Activated CD4-positive, alpha-beta T cell treated with anti-CD3 and anti-CD28 coated beads, Interleukin-2, amount 10 ng/mL, durations not matched to agents 24 days and 14 days (primary cell): ENCODE measurements around the gene DNM3. TPM values are rescaled to one million over a fixed set of nuclear protein-coding genes. Genes with fewer than 3 reads are reported as not detected.

Source experiments
- DNase-seq: peaks from one replicate; pipeline ENCODE4 v3.0.0; 2022
- H3K27ac Mint-ChIP-seq: one replicate; pipeline ENCODE4 v1.8.0; 2022; ENCODE audit warnings: mild to moderate bottlenecking, mixed read lengths
- H3K27me3 Mint-ChIP-seq: one replicate; pipeline ENCODE4 v1.8.0; 2022; ENCODE audit warnings: mixed read lengths
- H3K36me3 Mint-ChIP-seq: one replicate; pipeline ENCODE4 v1.8.0; 2022; ENCODE audit warnings: low read depth, mild to moderate bottlenecking, mixed read lengths
- H3K4me1 Mint-ChIP-seq: one replicate; pipeline ENCODE4 v1.8.0; 2021; ENCODE audit warnings: mixed read lengths
- H3K4me3 Mint-ChIP-seq: one replicate; pipeline ENCODE4 v1.8.0; 2022; ENCODE audit warnings: mild to moderate bottlenecking, moderate library complexity, mixed read lengths
- H3K9me3 Mint-ChIP-seq: one replicate; pipeline ENCODE4 v1.8.0; 2021; ENCODE audit warnings: mixed read lengths
- intact Hi-C: fragments of 100-400 bp; cut with micrococcal nuclease; formaldehyde crosslinking; loops from one replicate; pipeline ENCODE4 v1.15.1; 2023
- total RNA-seq: library from RNA; stranded (reverse); gene quantifications from 2 replicates; pipeline ENCODE4 v1.2.3, GENCODE V29; 2022

Gene DNM3
- total RNA-seq, 1 donor from 2014 or later, result 0.42 TPM

- no peaks in the 10 kb centered on the region for H3K4me1 Mint-ChIP-seq
- peaks cover 2% of the 10 kb centered on the region for H3K36me3 Mint-ChIP-seq
- H3K4me3 Mint-ChIP-seq, result no peak overlapping the region
- intact Hi-C loops, result no loop called here
- no peak overlapping the region for H3K27ac Mint-ChIP-seq
- no peak for DNase-seq
- no peaks in the 10 kb centered on the region for H3K27me3 Mint-ChIP-seq
- H3K9me3 Mint-ChIP-seq, result no peaks in the 10 kb centered on the region
These were observed 479.4 kb downstream of the DNM3 start for GRCh38 chr1:172320733-172321132.

GRCh38 chr1:172321451-172321850 is 480.2 kb downstream of the DNM3 start:
- no peaks in the 10 kb centered on the region for H3K27me3 Mint-ChIP-seq
- H3K4me3 Mint-ChIP-seq, result no peak overlapping the region
- H3K27ac Mint-ChIP-seq, result no peak overlapping the region
- intact Hi-C loops, result no loop called here
- DNase-seq, result no peak
- H3K36me3 Mint-ChIP-seq, result no peaks in the 10 kb centered on the region
- H3K4me1 Mint-ChIP-seq, result no peaks in the 10 kb centered on the region
- H3K9me3 Mint-ChIP-seq, result no peaks in the 10 kb centered on the region

- Mint-ChIP-seq H3K36me3 (no peaks in the 10 kb centered on the region), H3K27me3 (no peaks in the 10 kb centered on the region), H3K4me3 (no peak overlapping the region), H3K4me1 (no peaks in the 10 kb centered on the region), H3K9me3 (peaks cover 3% of the 10 kb centered on the region), H3K27ac (no peak overlapping the region)
- intact Hi-C loops, result no loop called here
- DNase-seq, result no peak
These were observed 481.1 kb downstream of the DNM3 start for GRCh38 chr1:172322219-172323061.

- Mint-ChIP-seq H3K27ac (no peak overlapping the region), H3K27me3 (no peaks in the 10 kb centered on the region), H3K9me3 (peaks cover 7% of the 10 kb centered on the region), H3K4me3 (no peak overlapping the region), H3K36me3 (no peaks in the 10 kb centered on the region), H3K4me1 (no peaks in the 10 kb centered on the region)
- no peak for DNase-seq
- intact Hi-C loops, result no loop called here
These were observed 482.4 kb downstream of the DNM3 start for GRCh38 chr1:172323686-172324085.

- no peaks in the 10 kb centered on the region for H3K36me3 Mint-ChIP-seq
- H3K4me3 Mint-ChIP-seq, result no peak overlapping the region
- intact Hi-C loops, result no loop called here
- H3K27me3 Mint-ChIP-seq, result no peaks in the 10 kb centered on the region
- H3K27ac Mint-ChIP-seq, result no peak overlapping the region
- no peak for DNase-seq
- H3K9me3 Mint-ChIP-seq, result peaks cover 7% of the 10 kb centered on the region
- no peaks in the 10 kb centered on the region for H3K4me1 Mint-ChIP-seq
These were observed 482.8 kb downstream of the DNM3 start for GRCh38 chr1:172324086-172324485.

DNA sequence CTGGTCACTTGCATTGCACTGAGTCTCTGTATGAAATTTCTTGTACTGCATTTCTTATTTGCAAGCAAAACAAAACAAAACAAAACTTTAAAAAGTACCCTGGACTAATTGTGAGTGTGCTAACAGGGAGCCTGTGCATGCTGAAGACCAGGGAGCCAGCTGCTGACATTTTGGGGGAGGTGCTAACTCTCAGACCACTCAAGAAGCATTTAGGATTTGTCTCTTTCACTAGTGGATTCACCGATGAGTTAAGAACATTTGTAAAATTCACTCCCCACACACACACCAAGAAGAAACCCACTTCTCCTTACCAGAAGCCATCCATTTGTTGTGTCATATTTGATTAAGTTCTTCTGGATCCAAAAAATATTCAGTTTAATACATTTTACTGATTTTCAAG is 483.5 kb downstream of the DNM3 start:
- no peaks in the 10 kb centered on the region for H3K4me1 Mint-ChIP-seq
- no peaks in the 10 kb centered on the region for H3K27me3 Mint-ChIP-seq

GRCh38 chr1:172325531-172325930 is 484.2 kb downstream of the DNM3 start:
- H3K4me3 Mint-ChIP-seq, result no peak overlapping the region
- H3K36me3 Mint-ChIP-seq, result no peaks in the 10 kb centered on the region
- H3K27me3 Mint-ChIP-seq, result no peaks in the 10 kb centered on the region
- H3K4me1 Mint-ChIP-seq, result no peaks in the 10 kb centered on the region
- intact Hi-C loops, result no loop called here
- no peak for DNase-seq
- H3K9me3 Mint-ChIP-seq, result peaks cover 7% of the 10 kb centered on the region
- no peak overlapping the region for H3K27ac Mint-ChIP-seq

More for the DNA sequence above, 483.5 kb downstream of the DNM3 start:
- Mint-ChIP-seq H3K9me3 (peaks cover 7% of the 10 kb centered on the region), H3K36me3 (no peaks in the 10 kb centered on the region), H3K4me3 (no peak overlapping the region), H3K27ac (no peak overlapping the region)
- DNase-seq, result no peak
- intact Hi-C loops, result no loop called here

- Mint-ChIP-seq H3K27ac (no peak overlapping the region), H3K27me3 (no peaks in the 10 kb centered on the region), H3K4me1 (no peaks in the 10 kb centered on the region), H3K4me3 (no peak overlapping the region), H3K36me3 (no peaks in the 10 kb centered on the region), H3K9me3 (peaks cover 7% of the 10 kb centered on the region)
- no peak for DNase-seq
- intact Hi-C loops, result no loop called here
These were observed 484.8 kb downstream of the DNM3 start for GRCh38 chr1:172326136-172326535.

DNA sequence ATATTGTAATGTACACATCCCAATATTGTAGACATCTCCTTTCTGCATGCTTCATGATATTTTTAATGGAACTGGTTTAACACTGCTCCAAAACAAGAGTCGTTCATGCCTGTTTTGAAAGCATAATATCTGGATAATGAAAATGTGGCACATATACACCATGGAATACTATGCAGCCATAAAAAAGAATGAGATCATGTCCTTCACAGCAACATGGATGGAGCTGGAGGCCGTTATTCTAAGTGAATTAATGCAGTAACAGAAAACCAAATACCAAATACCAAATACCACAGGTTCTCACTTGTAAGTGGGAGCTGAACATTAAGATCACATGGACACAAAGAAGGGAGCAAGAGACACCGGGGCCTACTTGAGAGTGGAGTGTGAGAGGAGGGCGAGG is 487.0 kb downstream of the DNM3 start:
- H3K9me3 Mint-ChIP-seq, result peaks cover 11% of the 10 kb centered on the region
- intact Hi-C loops, result no loop called here

GRCh38 chr1:172332230-172332629 is 490.9 kb downstream of the DNM3 start:
- H3K27me3 Mint-ChIP-seq, result no peaks in the 10 kb centered on the region
- no peak for DNase-seq
- H3K4me1 Mint-ChIP-seq, result no peaks in the 10 kb centered on the region
- H3K4me3 Mint-ChIP-seq, result no peak overlapping the region
- peaks cover 2% of the 10 kb centered on the region for H3K36me3 Mint-ChIP-seq
- no peak overlapping the region for H3K27ac Mint-ChIP-seq
- H3K9me3 Mint-ChIP-seq, result peaks cover 11% of the 10 kb centered on the region
- intact Hi-C loops, result loop anchor here (10.0 kb wide), 1 partner anchor 237 kb away; no protein-coding TSS in a partner anchor

More for the DNA sequence above, 487.0 kb downstream of the DNM3 start:
- DNase-seq, result no peak
- H3K27me3 Mint-ChIP-seq, result no peaks in the 10 kb centered on the region
- H3K27ac Mint-ChIP-seq, result no peak overlapping the region
- H3K4me3 Mint-ChIP-seq, result no peak overlapping the region
- H3K4me1 Mint-ChIP-seq, result no peaks in the 10 kb centered on the region
- no peaks in the 10 kb centered on the region for H3K36me3 Mint-ChIP-seq

GRCh38 chr1:172335377-172335776 is 494.1 kb downstream of the DNM3 start:
- DNase-seq, result no peak
- intact Hi-C loops, result loop anchor here (5.0 to 10.0 kb wide), 2 partner anchors 197 to 241 kb away; partner anchors contain the start of gene SUCO
- no peak overlapping the region for H3K27ac Mint-ChIP-seq
- peaks cover 11% of the 10 kb centered on the region for H3K9me3 Mint-ChIP-seq
- H3K4me3 Mint-ChIP-seq, result no peak overlapping the region
- H3K27me3 Mint-ChIP-seq, result no peaks in the 10 kb centered on the region
- H3K36me3 Mint-ChIP-seq, result peaks cover 2% of the 10 kb centered on the region
- peaks cover 18% of the 10 kb centered on the region for H3K4me1 Mint-ChIP-seq

GRCh38 chr1:172338295-172338735 is 497.0 kb downstream of the DNM3 start:
- peak overlapping the region; percentile 16 for H3K4me3 Mint-ChIP-seq
- peaks cover 13% of the 10 kb centered on the region for H3K9me3 Mint-ChIP-seq
- H3K36me3 Mint-ChIP-seq, result peaks cover 4% of the 10 kb centered on the region
- peak; percentile 72 for DNase-seq
- H3K27ac Mint-ChIP-seq, result peak overlapping the region; percentile 51
- no peaks in the 10 kb centered on the region for H3K27me3 Mint-ChIP-seq
- peaks cover 36% of the 10 kb centered on the region for H3K4me1 Mint-ChIP-seq
- intact Hi-C loops, result loop anchor here (1.0 to 10.0 kb wide), 8 partner anchors 20 to 244 kb away; partner anchors contain the start of gene SUCO

DNA sequence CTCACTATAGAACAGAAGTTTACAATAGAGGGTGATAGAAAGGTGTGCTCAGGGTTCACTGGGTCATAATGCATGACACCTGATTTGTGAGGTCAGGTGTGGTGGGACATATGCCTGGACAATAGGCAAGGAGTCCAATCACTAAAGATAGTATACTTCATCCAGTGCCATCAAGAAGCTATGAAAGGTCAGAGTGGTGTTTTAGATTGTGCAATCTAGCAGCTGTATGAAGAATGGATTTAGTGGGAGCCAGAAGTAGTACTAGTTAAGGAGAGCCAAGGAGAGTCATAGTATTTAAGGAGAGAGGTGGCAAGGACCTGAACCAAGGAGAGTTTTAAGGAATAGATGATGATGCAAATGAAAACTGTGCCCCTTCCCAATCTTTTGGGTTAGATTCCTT is 498.5 kb downstream of the DNM3 start:
- Mint-ChIP-seq H3K27me3 (no peaks in the 10 kb centered on the region), H3K27ac (no peak overlapping the region), H3K36me3 (peaks cover 2% of the 10 kb centered on the region), H3K4me1 (peaks cover 47% of the 10 kb centered on the region), H3K4me3 (no peak overlapping the region), H3K9me3 (peaks cover 13% of the 10 kb centered on the region)
- no peak for DNase-seq
- intact Hi-C loops, result loop anchor here (2.0 to 10.0 kb wide), 3 partner anchors 41 to 245 kb away; partner anchors contain the start of gene SUCO

DNA sequence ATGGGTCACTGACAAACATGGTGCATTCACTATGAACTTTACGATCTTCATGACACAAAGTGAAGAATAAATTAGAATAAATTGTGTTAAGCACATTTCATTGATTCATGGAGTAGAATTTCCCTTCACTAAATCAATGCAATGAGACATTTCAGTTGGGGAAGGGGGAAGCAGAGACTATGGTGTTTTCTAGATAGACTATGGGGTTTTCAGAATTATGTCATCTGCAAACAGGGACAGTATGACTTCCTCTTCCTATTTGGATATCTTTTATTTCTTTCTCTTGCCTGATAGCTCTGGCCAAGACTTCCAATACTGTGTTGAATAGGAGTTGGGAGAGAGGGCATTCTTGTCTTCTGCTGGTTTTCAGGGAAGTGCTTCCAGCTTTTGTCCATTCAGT is 499.2 kb downstream of the DNM3 start:
- Mint-ChIP-seq H3K27ac (no peak overlapping the region), H3K27me3 (no peaks in the 10 kb centered on the region), H3K4me1 (peaks cover 49% of the 10 kb centered on the region), H3K36me3 (peaks cover 2% of the 10 kb centered on the region), H3K4me3 (no peak overlapping the region), H3K9me3 (peaks cover 13% of the 10 kb centered on the region)
- DNase-seq, result no peak
- intact Hi-C loops, result no loop called here
